GM21360 (cell line): ENCODE measurements around the gene LYAR.

Experiments used
- ATAC-seq: cut with Tn5 transposase; IDR thresholded peaks from one replicate; pipeline ENCODE4 v1.9.1; 2021; ENCODE audit warnings: mild to moderate bottlenecking, moderate library complexity; ENCODE audit not compliant: unreplicated experiment

The LYAR gene

DNA sequence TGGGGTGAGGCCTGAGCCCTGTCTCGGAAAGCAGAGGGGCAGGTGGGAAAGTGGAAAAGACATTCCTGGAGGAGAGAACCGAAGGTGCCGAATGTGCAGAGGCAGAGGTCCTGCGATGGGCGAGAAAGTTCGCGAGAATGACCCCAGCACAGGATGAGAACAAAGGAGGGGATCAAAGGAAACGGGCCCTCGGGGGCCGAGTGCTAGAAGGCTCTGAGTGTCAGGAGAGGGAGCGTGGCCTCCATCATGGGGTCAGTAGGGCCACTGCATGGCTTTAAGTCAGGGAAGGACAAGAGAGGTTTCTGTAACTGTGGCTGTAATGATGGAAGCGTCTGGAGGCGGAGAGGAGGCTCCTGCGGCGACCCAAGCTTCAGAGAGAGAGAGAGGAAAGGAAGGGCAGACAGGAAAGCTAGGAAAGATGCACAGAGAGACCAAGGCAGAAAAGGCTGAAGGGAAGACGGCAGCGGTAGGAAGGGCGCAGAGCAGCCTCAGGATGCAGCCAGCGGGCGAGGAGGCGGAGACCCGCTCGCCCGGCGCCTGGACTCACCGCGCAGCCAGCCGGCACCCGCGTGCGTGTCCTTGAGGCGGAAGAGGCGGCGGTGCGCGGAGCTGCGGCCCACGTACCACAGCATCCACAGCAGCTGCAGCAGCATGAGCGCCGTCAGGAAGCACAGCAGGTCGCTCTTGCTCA lies 63.9 kb downstream of the LYAR start:
- ATAC-seq, result no peak
